ENCODE data around the gene WDR26. TPM values are rescaled to one million over a fixed set of nuclear protein-coding genes. Genes with fewer than 3 reads are reported as not detected.

WDR26 gene
- total RNA-seq, 4 donors from 2014 or later = 120 to 141 (median 130) TPM

DNA sequence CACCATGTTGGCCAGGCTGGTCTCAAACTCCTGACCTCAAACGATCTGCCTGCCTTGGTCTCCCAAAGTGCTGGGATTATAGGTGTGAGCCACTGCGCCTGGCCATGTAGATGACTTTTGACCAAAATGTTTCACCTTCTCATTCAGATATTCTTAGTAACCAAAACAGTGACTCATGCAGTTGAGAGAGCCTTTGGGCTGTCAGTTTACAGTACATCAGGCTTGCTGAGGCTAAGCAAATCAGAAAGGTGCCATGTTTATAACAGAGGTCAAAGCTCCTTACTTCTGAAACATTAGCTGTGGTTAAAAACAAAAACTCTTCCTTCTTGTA, 57.0 kb downstream of the WDR26 start:
- no peak for DNase-seq (ENCODE audit: low spot score in 2 of 2)
- WGBS, 2 donors = 87 to 90% methylated on average over 2 of the region's 2 CpGs
- intact Hi-C loops (cut with DNase I; ENCODE audit: low total_unique reads) = no loop called here
- H3K4me3 ChIP-seq (ENCODE audit: low read depth, poor library complexity, severe bottlenecking) = no peak overlapping the region
- TF ChIP-seq, protein P1, sequence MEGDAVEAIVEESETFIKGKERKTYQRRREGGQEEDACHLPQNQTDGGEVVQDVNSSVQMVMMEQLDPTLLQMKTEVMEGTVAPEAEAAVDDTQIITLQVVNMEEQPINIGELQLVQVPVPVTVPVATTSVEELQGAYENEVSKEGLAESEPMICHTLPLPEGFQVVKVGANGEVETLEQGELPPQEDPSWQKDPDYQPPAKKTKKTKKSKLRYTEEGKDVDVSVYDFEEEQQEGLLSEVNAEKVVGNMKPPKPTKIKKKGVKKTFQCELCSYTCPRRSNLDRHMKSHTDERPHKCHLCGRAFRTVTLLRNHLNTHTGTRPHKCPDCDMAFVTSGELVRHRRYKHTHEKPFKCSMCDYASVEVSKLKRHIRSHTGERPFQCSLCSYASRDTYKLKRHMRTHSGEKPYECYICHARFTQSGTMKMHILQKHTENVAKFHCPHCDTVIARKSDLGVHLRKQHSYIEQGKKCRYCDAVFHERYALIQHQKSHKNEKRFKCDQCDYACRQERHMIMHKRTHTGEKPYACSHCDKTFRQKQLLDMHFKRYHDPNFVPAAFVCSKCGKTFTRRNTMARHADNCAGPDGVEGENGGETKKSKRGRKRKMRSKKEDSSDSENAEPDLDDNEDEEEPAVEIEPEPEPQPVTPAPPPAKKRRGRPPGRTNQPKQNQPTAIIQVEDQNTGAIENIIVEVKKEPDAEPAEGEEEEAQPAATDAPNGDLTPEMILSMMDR (IDR thresholded peaks at IDR 0.05) = no peak
- no peak for TF ChIP-seq POLR2A (IDR thresholded peaks at IDR 0.05)

DNA sequence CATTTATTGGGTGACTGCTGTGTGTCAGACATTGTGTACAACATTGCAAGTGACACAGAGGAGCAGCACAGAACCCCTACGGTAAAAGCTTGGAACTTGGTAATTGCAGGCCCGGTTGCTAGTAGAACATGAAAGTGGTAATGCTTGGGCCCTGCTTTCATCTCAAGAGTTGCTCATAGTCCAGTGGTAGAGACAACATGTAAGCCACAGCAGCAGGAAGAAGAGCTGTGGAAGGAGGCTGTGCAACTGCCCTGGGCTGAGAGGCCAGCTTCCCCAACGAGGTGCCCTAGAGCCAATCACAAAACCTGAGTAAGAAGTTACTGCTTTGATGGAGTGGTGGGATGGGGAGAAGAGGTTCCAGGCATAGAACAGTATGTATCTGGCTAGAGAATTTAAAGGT, 59.5 kb downstream of the WDR26 start:
- DNase-seq (ENCODE audit: low spot score in 2 of 2) = no peak
- no peak overlapping the region for H3K4me3 ChIP-seq (ENCODE audit: low read depth, poor library complexity, severe bottlenecking)
- 72 to 82% methylated on average over 3 of the region's 3 CpGs for WGBS, 2 donors
- intact Hi-C loops (cut with DNase I; ENCODE audit: low total_unique reads) = no loop called here
- no peak for TF ChIP-seq POLR2A (IDR thresholded peaks at IDR 0.05)
- TF ChIP-seq, protein P1 (IDR thresholded peaks at IDR 0.05) = no peak

DNA sequence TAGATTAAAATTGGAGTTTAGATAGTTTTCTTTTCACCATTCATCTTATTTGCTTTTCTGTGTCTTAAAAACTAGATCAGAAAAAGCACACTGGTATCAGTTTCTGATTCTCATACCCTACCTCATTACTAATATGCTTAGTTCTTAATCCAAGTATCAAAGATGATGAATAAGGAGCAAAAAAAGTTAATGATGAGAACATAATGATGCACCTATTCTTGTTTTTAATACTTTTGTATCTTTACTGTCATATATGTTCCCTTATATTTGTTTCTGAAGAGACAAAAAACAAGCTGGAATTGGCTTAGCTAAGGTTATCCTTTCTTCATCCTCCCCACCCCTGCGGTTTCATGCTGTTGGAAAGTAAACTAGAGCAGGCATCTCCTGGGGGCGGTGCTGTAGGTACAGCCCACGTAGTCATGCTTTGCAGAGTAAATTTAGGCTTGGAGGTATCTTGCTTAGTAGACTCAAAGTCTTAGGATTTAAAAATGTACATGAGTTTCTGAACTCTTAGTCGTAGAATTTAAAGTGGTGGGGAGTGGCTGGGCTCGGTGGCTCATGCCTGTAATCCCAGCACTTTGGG, 61.5 kb downstream of the WDR26 start:
- intact Hi-C loops (cut with DNase I; ENCODE audit: low total_unique reads) = no loop called here
- DNase-seq (ENCODE audit: low spot score in 2 of 2) = no peak
- no peak for TF ChIP-seq POLR2A (IDR thresholded peaks at IDR 0.05)
- TF ChIP-seq, protein P1 (IDR thresholded peaks at IDR 0.05) = no peak
- H3K4me3 ChIP-seq (ENCODE audit: low read depth, poor library complexity, severe bottlenecking) = no peak overlapping the region
- 91 to 93% methylated on average over 5 of the region's 5 CpGs for WGBS, 2 donors

DNA sequence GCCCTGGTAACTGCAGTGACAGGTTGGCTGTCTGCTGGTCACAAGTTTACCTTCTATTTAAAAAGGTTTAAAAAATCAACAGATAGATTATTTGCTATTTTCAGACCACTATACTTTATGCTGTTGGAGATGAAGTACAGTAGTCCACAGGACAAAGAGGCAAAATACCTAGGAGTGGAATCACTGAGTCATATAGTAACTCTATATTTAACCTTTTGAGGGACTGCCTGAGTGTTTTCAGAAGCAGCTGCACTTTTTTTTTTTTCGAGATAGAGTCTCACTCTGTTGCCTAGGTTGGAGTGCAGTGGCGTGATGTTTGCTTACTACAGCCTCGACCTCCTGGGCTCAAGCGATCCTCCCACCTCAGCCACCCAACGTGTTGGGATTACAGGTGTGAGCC, 66.2 kb downstream of the WDR26 start:
- WGBS, 2 donors = 87 to 89% methylated on average over 5 of the region's 5 CpGs
- H3K4me3 ChIP-seq (ENCODE audit: low read depth, poor library complexity, severe bottlenecking) = no peak overlapping the region
- TF ChIP-seq, protein P1 (IDR thresholded peaks at IDR 0.05) = no peak
- TF ChIP-seq POLR2A (IDR thresholded peaks at IDR 0.05) = no peak
- intact Hi-C loops (cut with DNase I; ENCODE audit: low total_unique reads) = no loop called here
- no peak for DNase-seq (ENCODE audit: low spot score in 2 of 2)

DNA sequence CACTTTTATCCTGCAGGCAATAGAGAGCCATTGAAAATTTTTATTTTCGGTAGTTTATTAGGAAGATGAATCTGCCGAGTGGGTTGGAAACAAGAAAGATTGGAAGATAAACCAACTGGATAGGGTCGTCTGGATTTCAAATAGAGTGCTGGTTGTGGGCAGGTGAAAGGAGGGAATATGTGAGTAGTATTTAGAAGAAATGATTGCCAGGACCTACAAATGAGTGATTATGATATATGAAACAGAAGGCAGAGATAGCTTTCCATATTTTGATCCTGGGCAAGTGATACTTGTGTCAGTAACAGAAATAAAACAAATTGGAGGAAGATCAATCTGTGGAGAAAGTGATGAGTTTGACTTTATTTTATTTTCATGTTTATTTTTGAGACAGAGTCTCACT, 75.4 kb downstream of the WDR26 start:
- TF ChIP-seq POLR2A (IDR thresholded peaks at IDR 0.05) = no peak
- TF ChIP-seq, protein P1 (IDR thresholded peaks at IDR 0.05) = no peak
- intact Hi-C loops (cut with DNase I; ENCODE audit: low total_unique reads) = no loop called here
- 66 to 82% methylated on average over 3 of the region's 3 CpGs for WGBS, 2 donors
- no peak overlapping the region for H3K4me3 ChIP-seq (ENCODE audit: low read depth, poor library complexity, severe bottlenecking)
- no peak for DNase-seq (ENCODE audit: low spot score in 2 of 2)

DNA sequence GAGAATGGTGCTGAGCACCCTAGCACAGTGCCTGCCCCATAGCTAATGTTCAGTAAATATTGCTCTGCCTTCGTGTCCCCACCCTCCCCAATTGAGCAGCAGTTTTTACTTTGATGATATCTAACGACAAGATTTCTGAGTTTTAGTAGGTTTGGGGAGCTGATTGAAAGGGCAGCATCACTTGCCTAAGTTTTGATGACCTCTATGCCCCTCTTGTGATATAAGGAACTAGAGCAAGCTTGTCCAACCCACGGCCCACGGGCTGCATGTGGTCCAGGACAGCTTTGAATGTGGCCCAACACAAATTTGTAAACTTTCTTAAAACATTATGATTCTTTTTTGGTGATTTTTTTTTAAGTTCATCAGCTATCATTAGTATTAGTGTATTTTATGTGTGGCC, 76.4 kb downstream of the WDR26 start:
- H3K4me3 ChIP-seq (ENCODE audit: low read depth, poor library complexity, severe bottlenecking) = no peak overlapping the region
- no peak for DNase-seq (ENCODE audit: low spot score in 2 of 2)
- intact Hi-C loops (cut with DNase I; ENCODE audit: low total_unique reads) = no loop called here
- TF ChIP-seq, protein P1 (IDR thresholded peaks at IDR 0.05) = no peak
- no peak for TF ChIP-seq POLR2A (IDR thresholded peaks at IDR 0.05)
- 49 to 57% methylated on average over 4 of the region's 4 CpGs for WGBS, 2 donors

Data from lower leg skin (tissue), 4 donors.